ENCODE measurements around the gene ATP10B.

ATP10B gene

DNA sequence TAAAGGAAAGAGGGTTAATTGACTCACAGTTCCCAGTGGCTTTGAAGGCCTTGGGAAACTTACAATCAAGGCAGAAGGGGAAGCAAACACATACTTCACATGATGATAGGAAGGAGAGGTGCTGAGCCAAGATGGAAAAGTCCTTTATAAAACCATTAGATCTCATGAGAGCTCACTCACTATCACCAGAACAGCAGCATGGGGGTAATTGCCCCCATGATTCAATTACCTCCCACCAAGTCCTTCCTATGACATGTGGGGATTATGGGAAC lies 330.7 kb downstream of the ATP10B start:
- Histone ChIP-seq H3K36me3 (ENCODE audit: insufficient read depth, low read length) (no peaks in the 10 kb centered on the region), H2AFZ (ENCODE audit: low read length) (no peak overlapping the region), H3K27me3 (ENCODE audit: insufficient read depth, low read length) (0 out of 2 replicates have a peak, but pooled peaks cover 3% of the 10 kb centered on the region), H3K27ac (ENCODE audit: low read depth, low read length, poor library complexity, severe bottlenecking) (no peak overlapping the region), H3F3A (ENCODE audit: insufficient read depth, low read length) (no peaks in the 10 kb centered on the region), H3K9me3 (ENCODE audit: low read length) (no peaks in the 10 kb centered on the region), H3K4me2 (ENCODE audit: low read length) (no peak overlapping the region), H3K9me2 (ENCODE audit: low read depth, low read length) (no peaks in the 10 kb centered on the region), H3K4me1 (ENCODE audit: insufficient read depth, low read length, severe bottlenecking) (no peaks in the 10 kb centered on the region), H3K79me2 (ENCODE audit: insufficient read depth, low read length) (no peaks in the 10 kb centered on the region), H3K9ac (ENCODE audit: low read length) (no peak overlapping the region), H4K20me1 (ENCODE audit: insufficient read depth, low read length) (no peaks in the 10 kb centered on the region), H3K4me3 (ENCODE audit: low read depth, low read length, poor library complexity, severe bottlenecking) (no peak overlapping the region)
- TF ChIP-seq, protein P1, sequence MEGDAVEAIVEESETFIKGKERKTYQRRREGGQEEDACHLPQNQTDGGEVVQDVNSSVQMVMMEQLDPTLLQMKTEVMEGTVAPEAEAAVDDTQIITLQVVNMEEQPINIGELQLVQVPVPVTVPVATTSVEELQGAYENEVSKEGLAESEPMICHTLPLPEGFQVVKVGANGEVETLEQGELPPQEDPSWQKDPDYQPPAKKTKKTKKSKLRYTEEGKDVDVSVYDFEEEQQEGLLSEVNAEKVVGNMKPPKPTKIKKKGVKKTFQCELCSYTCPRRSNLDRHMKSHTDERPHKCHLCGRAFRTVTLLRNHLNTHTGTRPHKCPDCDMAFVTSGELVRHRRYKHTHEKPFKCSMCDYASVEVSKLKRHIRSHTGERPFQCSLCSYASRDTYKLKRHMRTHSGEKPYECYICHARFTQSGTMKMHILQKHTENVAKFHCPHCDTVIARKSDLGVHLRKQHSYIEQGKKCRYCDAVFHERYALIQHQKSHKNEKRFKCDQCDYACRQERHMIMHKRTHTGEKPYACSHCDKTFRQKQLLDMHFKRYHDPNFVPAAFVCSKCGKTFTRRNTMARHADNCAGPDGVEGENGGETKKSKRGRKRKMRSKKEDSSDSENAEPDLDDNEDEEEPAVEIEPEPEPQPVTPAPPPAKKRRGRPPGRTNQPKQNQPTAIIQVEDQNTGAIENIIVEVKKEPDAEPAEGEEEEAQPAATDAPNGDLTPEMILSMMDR (IDR thresholded peaks at IDR 0.05; ENCODE audit: low read length) = no peak
- TF ChIP-seq EZH2 (IDR thresholded peaks at IDR 0.05; ENCODE audit: borderline replicate concordance, low read length) = no peak

DNA sequence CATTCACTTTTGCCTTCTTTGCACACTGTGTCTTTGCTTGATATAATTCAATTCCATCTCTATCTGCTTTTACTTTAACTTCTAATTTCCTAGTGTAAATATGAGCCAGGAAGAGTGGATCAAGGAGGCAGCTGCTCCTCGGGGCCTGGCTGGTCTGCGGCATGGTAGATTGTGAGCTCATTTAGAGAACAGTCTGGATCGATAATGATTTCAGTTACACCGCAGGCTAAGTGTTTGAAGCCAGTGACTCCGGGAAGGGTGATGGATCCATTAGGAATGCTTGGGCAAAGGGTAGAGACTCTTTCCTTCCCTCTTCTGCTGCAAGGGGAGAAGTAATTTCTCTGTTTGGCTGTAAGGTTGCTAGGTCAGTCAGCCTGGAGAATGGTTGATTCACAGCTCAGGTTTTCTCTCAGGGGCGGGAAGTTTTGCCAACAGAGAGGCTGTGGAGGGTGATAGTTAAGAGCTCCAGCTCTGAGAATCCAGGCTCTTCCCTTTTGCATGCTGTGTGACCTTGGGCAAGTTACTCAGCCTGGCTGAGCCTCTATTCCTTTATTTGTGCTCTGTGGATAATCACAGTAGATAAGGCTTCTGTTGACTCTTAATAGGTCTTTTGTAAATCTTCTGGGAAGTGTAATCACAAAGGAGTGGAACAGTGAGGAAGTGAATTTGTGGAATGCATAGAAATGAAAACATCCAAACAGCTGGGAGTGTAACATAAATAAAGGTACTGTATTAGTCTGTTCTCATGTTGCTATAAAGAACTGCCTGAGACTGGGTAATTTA lies 331.2 kb downstream of the ATP10B start:
- no peaks in the 10 kb centered on the region for H3K9me3 ChIP-seq (ENCODE audit: low read length)
- no peaks in the 10 kb centered on the region for H3K9me2 ChIP-seq (ENCODE audit: low read depth, low read length)
- no peaks in the 10 kb centered on the region for H3K36me3 ChIP-seq (ENCODE audit: insufficient read depth, low read length)
- no peaks in the 10 kb centered on the region for H3F3A ChIP-seq (ENCODE audit: insufficient read depth, low read length)
- 0 out of 2 replicates have a peak, but pooled peaks cover 3% of the 10 kb centered on the region for H3K27me3 ChIP-seq (ENCODE audit: insufficient read depth, low read length)
- no peaks in the 10 kb centered on the region for H3K79me2 ChIP-seq (ENCODE audit: insufficient read depth, low read length)
- no peaks in the 10 kb centered on the region for H3K4me1 ChIP-seq (ENCODE audit: insufficient read depth, low read length, severe bottlenecking)
- no peak for TF ChIP-seq EZH2 (IDR thresholded peaks at IDR 0.05; ENCODE audit: borderline replicate concordance, low read length)
- TF ChIP-seq, protein P1 (IDR thresholded peaks at IDR 0.05; ENCODE audit: low read length) = no peak
- no peak overlapping the region for H2AFZ ChIP-seq (ENCODE audit: low read length)
- no peak overlapping the region for H3K4me3 ChIP-seq (ENCODE audit: low read depth, low read length, poor library complexity, severe bottlenecking)
- H3K27ac ChIP-seq (ENCODE audit: low read depth, low read length, poor library complexity, severe bottlenecking) = no peak overlapping the region
- H3K9ac ChIP-seq (ENCODE audit: low read length) = no peak overlapping the region
- no peaks in the 10 kb centered on the region for H4K20me1 ChIP-seq (ENCODE audit: insufficient read depth, low read length)
- H3K4me2 ChIP-seq (ENCODE audit: low read length) = no peak overlapping the region

GRCh38 chr5:160516696-160517530 lies 335.1 kb downstream of the ATP10B start:
- Histone ChIP-seq H3F3A (ENCODE audit: insufficient read depth, low read length) (no peaks in the 10 kb centered on the region), H3K9ac (ENCODE audit: low read length) (no peak overlapping the region), H3K27ac (ENCODE audit: low read depth, low read length, poor library complexity, severe bottlenecking) (no peak overlapping the region), H3K27me3 (ENCODE audit: insufficient read depth, low read length) (0 out of 2 replicates have a peak, but pooled peaks cover 3% of the 10 kb centered on the region), H4K20me1 (ENCODE audit: insufficient read depth, low read length) (no peaks in the 10 kb centered on the region), H2AFZ (ENCODE audit: low read length) (no peak overlapping the region), H3K4me1 (ENCODE audit: insufficient read depth, low read length, severe bottlenecking) (no peaks in the 10 kb centered on the region), H3K79me2 (ENCODE audit: insufficient read depth, low read length) (no peaks in the 10 kb centered on the region), H3K36me3 (ENCODE audit: insufficient read depth, low read length) (no peaks in the 10 kb centered on the region), H3K4me3 (ENCODE audit: low read depth, low read length, poor library complexity, severe bottlenecking) (no peak overlapping the region), H3K9me3 (ENCODE audit: low read length) (no peaks in the 10 kb centered on the region), H3K9me2 (ENCODE audit: low read depth, low read length) (no peaks in the 10 kb centered on the region), H3K4me2 (ENCODE audit: low read length) (no peak overlapping the region)
- TF ChIP-seq EZH2 (IDR thresholded peaks at IDR 0.05; ENCODE audit: borderline replicate concordance, low read length) = no peak
- TF ChIP-seq, protein P1 (IDR thresholded peaks at IDR 0.05; ENCODE audit: low read length) = no peak
